GM06990 (cell line): ENCODE data around the gene TMEM201.

ENCODE experiments used
- DNase-seq: peaks from one replicate; pipeline ENCODE4 v3.0.0-alpha.2; 2011; ENCODE audit not compliant: insufficient read length; ENCODE audit errors: extremely low read depth
- H3K27me3 ChIP-seq: replicated peaks from 2 replicates; pipeline ENCODE4 v1.6.0; 2011; ENCODE audit warnings: low read length; ENCODE audit not compliant: control insufficient read depth, insufficient read depth
- H3K36me3 ChIP-seq: 2 replicates; pipeline ENCODE4 v1.5.1; 2011; ENCODE audit warnings: low read length; ENCODE audit not compliant: control insufficient read depth, insufficient read depth
- H3K4me3 ChIP-seq: replicated peaks from 2 replicates; pipeline ENCODE4 v1.5.1; 2011; ENCODE audit warnings: low read depth, mild to moderate bottlenecking, control low read depth, low read length
- CTCF ChIP-seq: IDR thresholded peaks from 2 replicates; pipeline ENCODE4 v1.5.1; 2011; ENCODE audit warnings: low read length, control low read depth, mild to moderate bottlenecking, inconsistent platforms; ENCODE audit not compliant: insufficient read depth, poor library complexity, severe bottlenecking

The TMEM201 gene

DNA sequence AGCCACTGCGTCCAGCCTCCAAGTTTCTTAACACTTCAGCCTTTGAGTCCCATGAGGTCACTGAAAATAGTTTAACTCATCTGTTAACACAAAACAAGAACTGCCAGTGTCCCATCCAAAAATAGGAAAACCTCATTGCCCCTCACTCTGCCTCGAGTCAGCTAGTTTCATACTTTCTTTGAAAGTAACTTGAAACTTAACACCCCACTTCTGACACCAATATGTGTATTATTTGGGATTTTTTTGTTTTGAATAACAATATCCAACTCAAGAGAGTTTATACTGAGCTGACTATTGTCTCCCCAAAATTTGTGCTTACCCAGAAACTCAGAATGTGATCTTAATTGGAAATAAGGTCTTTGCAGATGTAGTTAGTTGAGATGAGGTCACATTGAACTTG is 45.9 kb downstream of the TMEM201 start:
- TF ChIP-seq CTCF, result no peak

DNA sequence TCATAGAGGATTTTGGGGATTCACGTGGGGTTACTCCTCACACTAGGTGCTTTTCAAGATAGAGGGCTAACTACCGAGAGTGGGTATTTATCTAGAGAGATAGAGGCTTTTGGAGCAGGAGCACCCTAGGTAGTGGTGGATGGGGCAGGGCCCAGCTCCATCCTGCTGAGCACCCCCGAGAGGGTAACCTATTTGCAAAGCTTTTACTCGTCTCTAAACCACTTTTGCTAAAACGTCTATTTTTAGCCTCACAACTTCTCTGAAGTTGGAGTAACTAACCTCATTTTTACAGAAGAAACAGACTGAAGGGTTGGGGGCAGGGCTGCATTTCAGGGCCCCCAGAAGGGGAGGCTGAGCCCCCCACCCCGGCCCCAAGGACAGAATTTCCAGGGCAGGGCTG is 50.5 kb downstream of the TMEM201 start:
- no peaks in the 10 kb centered on the region; the same call in none of the 2 replicates for H3K36me3 ChIP-seq
- no peak for DNase-seq
- no peak for TF ChIP-seq CTCF
- no peaks in the 10 kb centered on the region for H3K27me3 ChIP-seq
- no peak overlapping the region for H3K4me3 ChIP-seq

More for the DNA sequence above, 45.9 kb downstream of the TMEM201 start:
- Histone ChIP-seq H3K27me3 (no peaks in the 10 kb centered on the region), H3K36me3 (no peaks in the 10 kb centered on the region; the same call in 1 of the 2 replicates), H3K4me3 (no peak overlapping the region)
- no peak for DNase-seq

DNA sequence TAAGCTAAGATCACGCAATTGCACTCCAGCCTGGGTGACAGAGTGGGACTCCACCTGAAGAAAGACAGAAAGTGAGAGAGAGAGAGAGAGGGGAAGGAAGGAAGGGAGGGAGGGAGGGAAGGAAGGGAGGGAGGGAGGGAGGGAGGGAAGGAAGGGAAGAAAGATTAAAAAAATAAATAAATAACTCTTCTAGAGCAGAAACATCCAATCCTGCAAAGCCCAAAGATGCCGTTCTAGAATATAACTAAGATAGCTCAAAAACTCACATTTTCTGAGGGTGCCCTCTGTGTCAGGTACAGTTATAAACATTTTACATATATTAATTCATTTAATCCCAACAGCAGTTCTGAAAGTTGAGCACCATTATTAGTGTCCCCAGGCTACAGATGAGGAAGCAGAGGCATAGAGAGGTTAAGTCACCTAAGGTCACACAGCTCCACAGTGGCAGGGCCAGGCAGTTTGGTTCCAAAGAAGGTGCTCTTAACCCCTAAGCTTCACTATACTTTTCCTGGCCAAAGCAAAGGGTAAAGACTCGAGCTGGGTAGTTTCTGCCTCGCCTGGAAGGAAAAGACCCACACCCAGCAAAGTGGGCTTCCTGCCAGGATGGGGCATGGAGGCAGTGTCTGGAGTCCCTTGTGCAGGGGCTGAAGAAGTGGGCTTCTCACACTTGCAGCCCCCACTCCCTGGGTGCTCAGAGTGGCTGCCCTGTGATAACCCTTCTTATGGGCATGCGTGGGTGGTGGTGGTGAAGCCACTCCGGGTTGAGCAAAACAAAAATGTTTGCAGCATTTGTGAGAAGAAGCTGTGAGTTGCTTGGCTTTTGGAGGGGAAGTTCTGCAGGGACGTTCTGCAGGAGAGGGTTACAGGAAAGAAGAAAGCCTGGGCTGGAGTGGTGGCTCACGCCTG is 54.9 kb downstream of the TMEM201 start:
- Histone ChIP-seq H3K27me3 (no peaks in the 10 kb centered on the region), H3K36me3 (no peaks in the 10 kb centered on the region; the same call in 1 of the 2 replicates), H3K4me3 (no peak overlapping the region)
- no peak for TF ChIP-seq CTCF
- no peak for DNase-seq

DNA sequence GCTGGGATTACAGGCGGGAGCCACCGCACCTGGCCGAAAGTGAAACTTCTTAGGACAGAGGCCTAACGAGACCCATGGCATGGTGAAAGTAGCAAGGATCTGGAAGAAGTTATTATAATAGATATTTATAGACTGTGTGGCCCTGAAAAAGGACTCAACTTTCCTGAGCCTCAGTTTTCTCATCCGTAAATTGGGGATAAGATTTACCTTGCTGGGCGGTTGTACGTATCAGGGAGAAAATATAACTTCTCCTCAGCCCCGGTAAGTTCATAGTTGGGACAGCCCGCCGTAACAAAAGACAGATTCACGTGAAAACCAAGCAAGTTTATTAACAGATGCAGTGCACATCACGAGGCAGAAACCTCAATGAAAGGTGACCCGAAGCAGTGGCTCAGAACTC is 57.3 kb downstream of the TMEM201 start:
- DNase-seq, result no peak
- TF ChIP-seq CTCF, result no peak
- H3K36me3 ChIP-seq, result no peaks in the 10 kb centered on the region; the same call in 1 of the 2 replicates
- no peaks in the 10 kb centered on the region for H3K27me3 ChIP-seq
- no peak overlapping the region for H3K4me3 ChIP-seq

DNA sequence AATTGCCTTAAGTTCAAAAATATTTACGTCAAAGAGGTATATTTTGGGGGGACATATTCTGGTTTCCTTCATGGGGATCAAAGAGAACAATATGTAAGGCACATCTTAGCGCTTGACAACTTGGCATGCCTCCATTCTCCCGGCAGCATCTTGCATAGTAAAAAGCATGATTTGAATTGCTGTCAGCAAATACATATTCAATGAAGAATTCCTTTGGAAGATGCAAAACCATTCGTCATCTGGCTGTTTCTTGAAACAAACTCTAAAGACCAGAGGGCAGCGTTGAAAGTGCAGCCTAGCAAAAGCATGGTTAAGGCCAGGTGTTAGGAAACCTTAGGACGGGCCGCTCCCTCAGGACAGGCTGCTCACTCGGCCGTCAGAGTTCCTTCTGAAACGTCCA is 59.5 kb downstream of the TMEM201 start:
- Histone ChIP-seq H3K36me3 (no peaks in the 10 kb centered on the region), H3K4me3 (no peak overlapping the region), H3K27me3 (no peaks in the 10 kb centered on the region)
- DNase-seq, result no peak
- TF ChIP-seq CTCF, result no peak
